ENCODE data around the gene TECPR1.

GRCh38 chr7:98187138-98187502 lies 64.9 kb downstream of the TECPR1 start:
- TF ChIP-seq EZH2phosphoT487 (conservative IDR thresholded peaks at IDR 0.05; ENCODE audit: low read length) (no peak), CTCF (IDR thresholded peaks at IDR 0.05; ENCODE audit: insufficient read depth, low read length, poor library complexity, severe bottlenecking) (no peak)

Measured in SU-DHL-6 (cell line).